Neural cell (in vitro differentiated cells): Measurements from ENCODE around the gene GAS7. TPM values are rescaled to one million over a fixed set of nuclear protein-coding genes. Genes with fewer than 3 reads are reported as not detected.

Experiments used
- H2AFZ ChIP-seq: fragments of 200-600, 300-800 bp; sonication (generic), shearing (Covaris generic); 2 replicates; pipeline ENCODE4 v1.6.0; 2014; ENCODE audit warnings: low read depth, mild to moderate bottlenecking, antibody characterized with exemption, low read length, moderate library complexity
- H3F3A ChIP-seq: fragments of 200-600 bp; shearing (Covaris generic); 2 replicates; pipeline ENCODE4 v1.6.1; 2016; ENCODE audit warnings: mild to moderate bottlenecking, moderate library complexity, mixed read lengths, antibody characterized with exemption, low read length; ENCODE audit not compliant: insufficient read depth, poor library complexity, severe bottlenecking
- H3K27ac ChIP-seq: fragments of 200-600, 300-800 bp; sonication (generic), shearing (Covaris generic); 2 replicates; pipeline ENCODE4 v1.5.1; 2014; ENCODE audit warnings: mild to moderate bottlenecking, low read length, moderate library complexity
- H3K27me3 ChIP-seq: fragments of 300-800, 200-600 bp; sonication (generic), shearing (Covaris generic); 2 replicates; pipeline ENCODE4 v1.6.0; 2014; ENCODE audit warnings: mild to moderate bottlenecking, low read depth, low read length, moderate library complexity; ENCODE audit not compliant: insufficient read depth
- H3K36me3 ChIP-seq: fragments of 300-800, 200-600 bp; sonication (generic), shearing (Covaris generic); 2 replicates; pipeline ENCODE4 v1.5.1; 2014; ENCODE audit warnings: mild to moderate bottlenecking, antibody characterized with exemption, low read length, moderate library complexity; ENCODE audit not compliant: insufficient read depth
- H3K4me2 ChIP-seq: fragments of 300-800, 200-600 bp; sonication (generic), shearing (Covaris generic); 2 replicates; pipeline ENCODE4 v1.6.0; 2014; ENCODE audit warnings: mild to moderate bottlenecking, low read length
- H3K4me3 ChIP-seq: fragments of 300-800, 200-600 bp; sonication (generic), shearing (Covaris generic); 2 replicates; pipeline ENCODE4 v1.5.1; 2014; ENCODE audit warnings: mild to moderate bottlenecking, low read length, moderate library complexity
- H3K79me2 ChIP-seq: fragments of 200-600 bp; shearing (Covaris generic); replicated peaks from 2 replicates; pipeline ENCODE4 v1.6.0; 2014; ENCODE audit warnings: mild to moderate bottlenecking, low read length, moderate library complexity; ENCODE audit not compliant: insufficient read depth
- H3K9ac ChIP-seq: fragments of 300-800, 200-600 bp; sonication (generic), shearing (Covaris generic); 2 replicates; pipeline ENCODE4 v1.6.1; 2016; ENCODE audit warnings: mild to moderate bottlenecking, low read length, mixed read lengths
- H3K9me2 ChIP-seq: fragments of 200-600 bp; shearing (Covaris generic); 2 replicates; pipeline ENCODE4 v1.6.1; 2016; ENCODE audit warnings: mild to moderate bottlenecking, low read length, mixed read lengths; ENCODE audit not compliant: insufficient read depth
- H3K9me3 ChIP-seq: fragments of 200-600, 300-800 bp; sonication (generic), shearing (Covaris generic); 2 replicates; pipeline ENCODE4 v1.6.1; 2016; ENCODE audit warnings: mild to moderate bottlenecking, mixed run types, low read length, moderate library complexity, mixed read lengths
- H4K20me1 ChIP-seq: fragments of 200-600 bp; shearing (Covaris generic); 2 replicates; pipeline ENCODE4 v1.6.1; 2016; ENCODE audit warnings: mild to moderate bottlenecking, mixed run types; ENCODE audit not compliant: insufficient read depth
- EP300 ChIP-seq: fragments of 450-650 bp; conservative IDR thresholded peaks from 2 replicates; pipeline ENCODE4 v1.6.1; 2014; ENCODE audit warnings: antibody characterized with exemption, mild to moderate bottlenecking, moderate library complexity; ENCODE audit not compliant: poor library complexity, severe bottlenecking
- EZH2 ChIP-seq: fragments of 200-600, 300-800 bp; shearing (Covaris generic), sonication (generic); IDR thresholded peaks from 2 replicates; pipeline ENCODE4 v1.6.1; 2014; ENCODE audit warnings: antibody characterized with exemption, low read length, borderline replicate concordance, mild to moderate bottlenecking; ENCODE audit not compliant: insufficient read depth, poor library complexity, severe bottlenecking
- MXI1 ChIP-seq: fragments of 450-650 bp; conservative IDR thresholded peaks from 2 replicates; pipeline ENCODE4 v1.6.1; 2014; ENCODE audit warnings: antibody characterized with exemption, mild to moderate bottlenecking; ENCODE audit not compliant: poor library complexity, severe bottlenecking
- POLR2AphosphoS5 ChIP-seq: IDR thresholded peaks from 2 replicates; pipeline ENCODE4 v1.6.1; 2012
- RAD21 ChIP-seq: fragments of 450-650 bp; conservative IDR thresholded peaks from 2 replicates; pipeline ENCODE4 v1.6.1; 2014; ENCODE audit warnings: antibody characterized with exemption, mild to moderate bottlenecking, moderate library complexity
- SMC3 ChIP-seq: fragments of 450-650 bp; conservative IDR thresholded peaks from 2 replicates; pipeline ENCODE4 v1.6.1; 2014; ENCODE audit warnings: antibody characterized with exemption, mild to moderate bottlenecking, moderate library complexity; ENCODE audit not compliant: poor library complexity
- TAF1 ChIP-seq: IDR thresholded peaks from 2 replicates; pipeline ENCODE4 v1.6.1; 2012; ENCODE audit warnings: low read depth
- polyA plus RNA-seq: library from polyadenylated mRNA; depleted of rRNA; stranded (reverse); fragments of >200 nt; gene quantifications from 2 replicates; pipeline ENCODE4 v1.2.3, GENCODE V29; 2014
- TF ChIP-seq, protein P1 (sequence below): fragments of 450-650 bp; IDR thresholded peaks from 2 replicates; pipeline ENCODE4 v1.5.1; 2014; ENCODE audit warnings: antibody characterized with exemption, mild to moderate bottlenecking, moderate library complexity; ENCODE audit not compliant: poor library complexity, severe bottlenecking
- TF ChIP-seq, protein P2 (sequence below): IDR thresholded peaks from 2 replicates; pipeline ENCODE4 v1.6.1; 2012; ENCODE audit warnings: borderline replicate concordance

Gene GAS7
- polyA plus RNA-seq, 1 donor from 2014 or later, result 23.6 TPM

DNA sequence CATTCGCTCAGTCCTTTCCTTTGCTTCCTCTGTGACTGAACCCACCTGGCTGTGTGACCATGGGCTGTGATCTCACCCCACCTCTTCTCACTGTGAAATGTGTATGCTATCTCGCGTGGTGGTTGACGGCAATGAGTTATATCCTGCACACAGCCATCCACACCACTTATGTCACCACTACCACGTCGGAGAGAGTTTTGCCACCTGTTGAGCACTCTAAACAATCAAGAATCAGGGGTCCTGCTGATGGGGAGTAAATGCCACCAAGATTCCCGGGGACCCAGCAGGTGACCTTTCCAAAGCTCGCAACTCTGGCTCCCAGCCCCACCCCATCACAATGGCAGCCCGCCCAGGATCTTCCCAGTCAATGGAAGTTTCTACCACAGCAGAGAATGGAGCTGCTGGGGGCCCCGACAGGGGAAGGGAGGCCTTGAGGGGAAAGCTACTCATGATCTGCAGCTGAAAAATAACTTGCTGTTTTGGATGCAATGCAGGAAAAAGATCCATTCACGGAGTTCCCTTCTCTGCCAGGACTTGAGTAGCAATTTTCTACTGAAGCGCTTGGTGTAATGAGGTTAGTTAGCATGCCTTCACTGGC is 267.2 kb downstream of the GAS7 start:
- no peaks in the 10 kb centered on the region for H3K9me2 ChIP-seq
- H3K4me3 ChIP-seq, result no peak overlapping the region
- no peak overlapping the region for H3K4me2 ChIP-seq
- H4K20me1 ChIP-seq, result no peaks in the 10 kb centered on the region
- H3K79me2 ChIP-seq, result no peaks in the 10 kb centered on the region
- H3F3A ChIP-seq, result no peaks in the 10 kb centered on the region
- TF ChIP-seq RAD21, result no peak
- TF ChIP-seq MXI1, result no peak
- TF ChIP-seq, protein P1, sequence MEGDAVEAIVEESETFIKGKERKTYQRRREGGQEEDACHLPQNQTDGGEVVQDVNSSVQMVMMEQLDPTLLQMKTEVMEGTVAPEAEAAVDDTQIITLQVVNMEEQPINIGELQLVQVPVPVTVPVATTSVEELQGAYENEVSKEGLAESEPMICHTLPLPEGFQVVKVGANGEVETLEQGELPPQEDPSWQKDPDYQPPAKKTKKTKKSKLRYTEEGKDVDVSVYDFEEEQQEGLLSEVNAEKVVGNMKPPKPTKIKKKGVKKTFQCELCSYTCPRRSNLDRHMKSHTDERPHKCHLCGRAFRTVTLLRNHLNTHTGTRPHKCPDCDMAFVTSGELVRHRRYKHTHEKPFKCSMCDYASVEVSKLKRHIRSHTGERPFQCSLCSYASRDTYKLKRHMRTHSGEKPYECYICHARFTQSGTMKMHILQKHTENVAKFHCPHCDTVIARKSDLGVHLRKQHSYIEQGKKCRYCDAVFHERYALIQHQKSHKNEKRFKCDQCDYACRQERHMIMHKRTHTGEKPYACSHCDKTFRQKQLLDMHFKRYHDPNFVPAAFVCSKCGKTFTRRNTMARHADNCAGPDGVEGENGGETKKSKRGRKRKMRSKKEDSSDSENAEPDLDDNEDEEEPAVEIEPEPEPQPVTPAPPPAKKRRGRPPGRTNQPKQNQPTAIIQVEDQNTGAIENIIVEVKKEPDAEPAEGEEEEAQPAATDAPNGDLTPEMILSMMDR, result no peak
- TF ChIP-seq, protein P2, sequence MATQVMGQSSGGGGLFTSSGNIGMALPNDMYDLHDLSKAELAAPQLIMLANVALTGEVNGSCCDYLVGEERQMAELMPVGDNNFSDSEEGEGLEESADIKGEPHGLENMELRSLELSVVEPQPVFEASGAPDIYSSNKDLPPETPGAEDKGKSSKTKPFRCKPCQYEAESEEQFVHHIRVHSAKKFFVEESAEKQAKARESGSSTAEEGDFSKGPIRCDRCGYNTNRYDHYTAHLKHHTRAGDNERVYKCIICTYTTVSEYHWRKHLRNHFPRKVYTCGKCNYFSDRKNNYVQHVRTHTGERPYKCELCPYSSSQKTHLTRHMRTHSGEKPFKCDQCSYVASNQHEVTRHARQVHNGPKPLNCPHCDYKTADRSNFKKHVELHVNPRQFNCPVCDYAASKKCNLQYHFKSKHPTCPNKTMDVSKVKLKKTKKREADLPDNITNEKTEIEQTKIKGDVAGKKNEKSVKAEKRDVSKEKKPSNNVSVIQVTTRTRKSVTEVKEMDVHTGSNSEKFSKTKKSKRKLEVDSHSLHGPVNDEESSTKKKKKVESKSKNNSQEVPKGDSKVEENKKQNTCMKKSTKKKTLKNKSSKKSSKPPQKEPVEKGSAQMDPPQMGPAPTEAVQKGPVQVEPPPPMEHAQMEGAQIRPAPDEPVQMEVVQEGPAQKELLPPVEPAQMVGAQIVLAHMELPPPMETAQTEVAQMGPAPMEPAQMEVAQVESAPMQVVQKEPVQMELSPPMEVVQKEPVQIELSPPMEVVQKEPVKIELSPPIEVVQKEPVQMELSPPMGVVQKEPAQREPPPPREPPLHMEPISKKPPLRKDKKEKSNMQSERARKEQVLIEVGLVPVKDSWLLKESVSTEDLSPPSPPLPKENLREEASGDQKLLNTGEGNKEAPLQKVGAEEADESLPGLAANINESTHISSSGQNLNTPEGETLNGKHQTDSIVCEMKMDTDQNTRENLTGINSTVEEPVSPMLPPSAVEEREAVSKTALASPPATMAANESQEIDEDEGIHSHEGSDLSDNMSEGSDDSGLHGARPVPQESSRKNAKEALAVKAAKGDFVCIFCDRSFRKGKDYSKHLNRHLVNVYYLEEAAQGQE, result no peak
- no peak for TF ChIP-seq POLR2AphosphoS5
- TF ChIP-seq EZH2, result no peak
- no peak for TF ChIP-seq SMC3
- H3K27ac ChIP-seq, result no peak overlapping the region
- H3K36me3 ChIP-seq, result no peaks in the 10 kb centered on the region
- H3K27me3 ChIP-seq, result no peaks in the 10 kb centered on the region
- no peaks in the 10 kb centered on the region for H3K9me3 ChIP-seq
- no peak overlapping the region for H3K9ac ChIP-seq
- H2AFZ ChIP-seq, result no peak overlapping the region

- Histone ChIP-seq H3K27ac (no peak overlapping the region), H3F3A (no peaks in the 10 kb centered on the region), H3K4me3 (no peak overlapping the region), H3K4me2 (no peak overlapping the region), H3K9me3 (no peaks in the 10 kb centered on the region), H3K27me3 (no peaks in the 10 kb centered on the region), H2AFZ (no peak overlapping the region), H3K9me2 (no peaks in the 10 kb centered on the region), H4K20me1 (no peaks in the 10 kb centered on the region), H3K36me3 (no peaks in the 10 kb centered on the region), H3K79me2 (no peaks in the 10 kb centered on the region), H3K9ac (no peak overlapping the region)
- no peak for TF ChIP-seq TAF1
- TF ChIP-seq POLR2AphosphoS5, result no peak
- no peak for TF ChIP-seq SMC3
- no peak for TF ChIP-seq EP300
Observed at GRCh38 chr17:9929871-9930270, 268.5 kb downstream of the GAS7 start.
